Mesendoderm (in vitro differentiated cells): ENCODE results near the gene ITPRIPL1.
A peak's percentile ranks its signal among the peaks of the same experiment; 100 is the strongest.

Experiments used
- DNase-seq: peaks from one replicate; pipeline ENCODE4 v3.0.0; 2013
- H2AK5ac ChIP-seq: 2 replicates; pipeline ENCODE4 v1.6.1; 2013; ENCODE audit warnings: low read length, inconsistent platforms
- H2BK120ac ChIP-seq: 2 replicates; pipeline ENCODE4 v1.6.1; 2013; ENCODE audit warnings: low read depth, mild to moderate bottlenecking, low read length, moderate library complexity, mixed read lengths
- H2BK15ac ChIP-seq: replicated peaks from 2 replicates; pipeline ENCODE4 v1.6.1; 2013; ENCODE audit warnings: low read depth, mild to moderate bottlenecking, moderate library complexity
- H2BK5ac ChIP-seq: 2 replicates; pipeline ENCODE4 v1.6.1; 2013; ENCODE audit warnings: low read length, inconsistent platforms
- H3K18ac ChIP-seq: 2 replicates; pipeline ENCODE4 v1.6.1; 2013; ENCODE audit warnings: mild to moderate bottlenecking, low read length, mixed read lengths
- H3K23ac ChIP-seq: one replicate; pipeline ENCODE4 v1.6.1; 2013; ENCODE audit warnings: low read length
- H3K27ac ChIP-seq: 2 replicates; pipeline ENCODE4 v1.5.1; 2013; ENCODE audit warnings: low read depth, mild to moderate bottlenecking, inconsistent platforms, low read length, moderate library complexity
- H3K27me3 ChIP-seq: 2 replicates; pipeline ENCODE4 v1.6.1; 2013; ENCODE audit warnings: low read length, control low read depth, mild to moderate bottlenecking, inconsistent platforms; ENCODE audit not compliant: insufficient read depth, poor library complexity
- H3K36me3 ChIP-seq: 2 replicates; pipeline ENCODE4 v1.6.1; 2013; ENCODE audit warnings: low read length, inconsistent platforms; ENCODE audit not compliant: control insufficient read depth, insufficient read depth
- H3K4ac ChIP-seq: one replicate; pipeline ENCODE4 v1.6.1; 2013; ENCODE audit warnings: low read depth, mild to moderate bottlenecking, low read length, moderate library complexity
- H3K4me1 ChIP-seq: 2 replicates; pipeline ENCODE4 v1.6.1; 2013; ENCODE audit warnings: low read depth, low read length, inconsistent platforms; ENCODE audit not compliant: control insufficient read depth
- H3K4me2 ChIP-seq: 2 replicates; pipeline ENCODE4 v1.6.1; 2013; ENCODE audit warnings: low read length
- H3K4me3 ChIP-seq: 2 replicates; pipeline ENCODE4 v1.5.1; 2013; ENCODE audit warnings: mild to moderate bottlenecking, low read length
- H3K56ac ChIP-seq: one replicate; pipeline ENCODE4 v1.6.1; 2013; ENCODE audit warnings: low read length
- H3K79me1 ChIP-seq: 2 replicates; pipeline ENCODE4 v1.6.1; 2013; ENCODE audit warnings: low read length, inconsistent platforms
- H3K79me2 ChIP-seq: 2 replicates; pipeline ENCODE4 v1.6.1; 2013; ENCODE audit warnings: mild to moderate bottlenecking, low read length; ENCODE audit not compliant: control insufficient read depth, insufficient read depth
- H3K9ac ChIP-seq: 2 replicates; pipeline ENCODE4 v1.6.1; 2013; ENCODE audit warnings: low read length, inconsistent platforms
- H4K5ac ChIP-seq: one replicate; pipeline ENCODE4 v1.6.1; 2013; ENCODE audit warnings: low read length
- H4K8ac ChIP-seq: one replicate; pipeline ENCODE4 v1.6.1; 2013; ENCODE audit warnings: low read depth, mild to moderate bottlenecking, control low read depth, low read length, moderate library complexity
- WGBS: extraction: QIAGEN DNeasy Blood & Tissue Kit; methylation state at CpG from one replicate; pipeline ENCODE4 v1.1.7; 2013; ENCODE audit warnings: low lambda C conversion rate, missing lambda C conversion rate; ENCODE audit not compliant: insufficient coverage; ENCODE audit errors: extremely low coverage; 5-methylcytosine and 5-hydroxymethylcytosine counted together

Gene ITPRIPL1

GRCh38 chr2:96306370-96306769 is 18.7 kb upstream of the ITPRIPL1 start:
- peak overlapping the region; percentile 5 for H2AK5ac ChIP-seq
- no peak overlapping the region for H2BK15ac ChIP-seq
- peaks cover 3% of the 10 kb centered on the region for H3K4me1 ChIP-seq
- no peaks in the 10 kb centered on the region for H3K27me3 ChIP-seq
- H4K5ac ChIP-seq = no peak overlapping the region
- peak overlapping the region; percentile 67 for H3K56ac ChIP-seq
- peaks cover 15% of the 10 kb centered on the region for H3K79me1 ChIP-seq
- no peak overlapping the region for H3K4me3 ChIP-seq
- no peak overlapping the region for H3K18ac ChIP-seq
- peaks cover 18% of the 10 kb centered on the region for H3K79me2 ChIP-seq
- DNase-seq = no peak
- peaks cover 10% of the 10 kb centered on the region for H3K36me3 ChIP-seq
- no peak overlapping the region for H3K4ac ChIP-seq
- no peak overlapping the region for H2BK5ac ChIP-seq
- no peak overlapping the region for H2BK120ac ChIP-seq
- no peak overlapping the region for H3K23ac ChIP-seq
- H3K9ac ChIP-seq = peak overlapping the region; percentile 79
- WGBS = no CpG with 5 or more reads among the region's 3 CpGs
- no peak overlapping the region for H4K8ac ChIP-seq
- peak overlapping the region; percentile 8 for H3K4me2 ChIP-seq
- H3K27ac ChIP-seq = no peak overlapping the region

- Histone ChIP-seq H3K36me3 (no peaks in the 10 kb centered on the region), H3K27me3 (no peaks in the 10 kb centered on the region), H2BK15ac (no peak overlapping the region), H4K5ac (no peak overlapping the region), H3K4me2 (no peak overlapping the region), H3K4ac (no peak overlapping the region), H4K8ac (no peak overlapping the region), H3K4me3 (no peak overlapping the region), H3K23ac (no peak overlapping the region), H3K9ac (no peak overlapping the region), H3K4me1 (peaks cover 3% of the 10 kb centered on the region), H3K18ac (no peak overlapping the region), H2BK120ac (no peak overlapping the region), H3K79me1 (peaks cover 4% of the 10 kb centered on the region), H3K56ac (no peak overlapping the region), H2AK5ac (no peak overlapping the region), H2BK5ac (no peak overlapping the region), H3K27ac (no peak overlapping the region), H3K79me2 (peaks cover 7% of the 10 kb centered on the region)
- DNase-seq = no peak
- no CpG with 5 or more reads among the region's 5 CpGs for WGBS
These were observed 16.9 kb upstream of the ITPRIPL1 start for GRCh38 chr2:96308248-96308647.

DNA sequence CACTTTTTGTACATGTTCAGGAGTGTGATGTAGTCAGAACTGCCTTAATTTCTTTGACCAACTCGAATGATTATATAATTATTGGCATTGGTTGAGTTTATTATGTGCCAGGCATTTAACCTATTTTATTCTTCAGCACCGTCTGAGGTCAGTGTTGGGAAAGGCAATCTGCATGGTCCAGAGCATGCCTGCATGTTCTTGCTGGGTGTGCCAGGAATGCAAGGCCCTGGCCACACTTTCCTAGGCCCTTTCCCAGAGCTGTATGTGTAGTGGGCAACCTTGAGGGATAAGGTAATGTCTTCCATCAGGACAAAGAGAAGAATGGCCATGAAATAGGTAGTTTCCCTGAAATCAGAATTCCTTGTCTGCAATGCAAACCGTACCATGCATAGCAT is 10.1 kb upstream of the ITPRIPL1 start:
- Histone ChIP-seq H3K79me2 (no peaks in the 10 kb centered on the region), H4K5ac (no peak overlapping the region), H3K4me1 (no peaks in the 10 kb centered on the region), H3K79me1 (no peaks in the 10 kb centered on the region), H2BK15ac (no peak overlapping the region), H3K27ac (no peak overlapping the region), H3K4ac (no peak overlapping the region), H3K18ac (no peak overlapping the region), H3K23ac (no peak overlapping the region), H3K4me3 (no peak overlapping the region), H3K9ac (no peak overlapping the region), H4K8ac (no peak overlapping the region), H3K27me3 (no peaks in the 10 kb centered on the region), H2BK5ac (no peak overlapping the region), H3K36me3 (no peaks in the 10 kb centered on the region), H3K4me2 (no peak overlapping the region), H2BK120ac (no peak overlapping the region), H3K56ac (no peak overlapping the region), H2AK5ac (no peak overlapping the region)
- no CpG with 5 or more reads among the region's 3 CpGs for WGBS
- DNase-seq = no peak

GRCh38 chr2:96315400-96316071 is 9.6 kb upstream of the ITPRIPL1 start:
- Histone ChIP-seq H2BK15ac (no peak overlapping the region), H3K4me2 (no peak overlapping the region), H3K56ac (no peak overlapping the region)

GRCh38 chr2:96316999-96317398 is 8.1 kb upstream of the ITPRIPL1 start:
- Histone ChIP-seq H2BK15ac (no peak overlapping the region), H3K4me2 (no peak overlapping the region), H4K8ac (no peak overlapping the region), H3K18ac (no peak overlapping the region), H3K27me3 (peaks cover 10% of the 10 kb centered on the region), H3K27ac (no peak overlapping the region), H2BK5ac (no peak overlapping the region), H3K79me1 (no peaks in the 10 kb centered on the region), H3K9ac (no peak overlapping the region), H3K36me3 (no peaks in the 10 kb centered on the region), H3K4me1 (peaks cover 2% of the 10 kb centered on the region), H3K56ac (no peak overlapping the region), H3K4ac (no peak overlapping the region), H3K23ac (no peak overlapping the region), H3K79me2 (no peaks in the 10 kb centered on the region), H2AK5ac (no peak overlapping the region), H3K4me3 (no peak overlapping the region), H2BK120ac (no peak overlapping the region), H4K5ac (no peak overlapping the region)
- no peak for DNase-seq

More at GRCh38 chr2:96315400-96316071, 9.6 kb upstream of the ITPRIPL1 start:
- no peaks in the 10 kb centered on the region for H3K4me1 ChIP-seq
- H3K4me3 ChIP-seq = no peak overlapping the region
- no peak overlapping the region for H2BK5ac ChIP-seq
- H4K8ac ChIP-seq = no peak overlapping the region
- H2BK120ac ChIP-seq = no peak overlapping the region
- no peaks in the 10 kb centered on the region for H3K36me3 ChIP-seq
- H2AK5ac ChIP-seq = no peak overlapping the region
- no peak overlapping the region for H3K23ac ChIP-seq
- DNase-seq = peak; percentile 43
- H3K27ac ChIP-seq = no peak overlapping the region
- H3K27me3 ChIP-seq = peaks cover 3% of the 10 kb centered on the region
- H3K4ac ChIP-seq = no peak overlapping the region
- H4K5ac ChIP-seq = no peak overlapping the region
- no peak overlapping the region for H3K9ac ChIP-seq
- no peaks in the 10 kb centered on the region for H3K79me2 ChIP-seq
- H3K79me1 ChIP-seq = no peaks in the 10 kb centered on the region
- H3K18ac ChIP-seq = no peak overlapping the region
- no CpG with 5 or more reads among the region's 7 CpGs for WGBS

- peaks cover 12% of the 10 kb centered on the region for H3K27me3 ChIP-seq
- no peak overlapping the region for H3K9ac ChIP-seq
- no peak overlapping the region for H3K27ac ChIP-seq
These were observed 7.5 kb upstream of the ITPRIPL1 start for GRCh38 chr2:96317584-96317997.

More at GRCh38 chr2:96317584-96317997, 7.5 kb upstream of the ITPRIPL1 start:
- no peak overlapping the region for H4K5ac ChIP-seq
- no peak overlapping the region for H3K4me3 ChIP-seq
- H3K4me1 ChIP-seq = peaks cover 2% of the 10 kb centered on the region
- H3K23ac ChIP-seq = no peak overlapping the region
- no peak overlapping the region for H2BK15ac ChIP-seq
- no peaks in the 10 kb centered on the region for H3K79me1 ChIP-seq
- H3K4me2 ChIP-seq = no peak overlapping the region
- H3K56ac ChIP-seq = no peak overlapping the region
- no peak overlapping the region for H2AK5ac ChIP-seq
- H3K79me2 ChIP-seq = no peaks in the 10 kb centered on the region
- H4K8ac ChIP-seq = no peak overlapping the region
- no peaks in the 10 kb centered on the region for H3K36me3 ChIP-seq
- H3K4ac ChIP-seq = no peak overlapping the region
- WGBS = no CpG with 5 or more reads among the region's 4 CpGs
- no peak overlapping the region for H3K18ac ChIP-seq
- H2BK5ac ChIP-seq = no peak overlapping the region
- no peak for DNase-seq
- H2BK120ac ChIP-seq = no peak overlapping the region
